Measurements from ENCODE around the gene RFXANK. TPM values are rescaled to one million over a fixed set of nuclear protein-coding genes. Genes with fewer than 3 reads are reported as not detected.

Gene RFXANK
- total RNA-seq, 4 donors from 2014 or later, result 24.4 to 60.2 (median 53.8) TPM

- intact Hi-C loops (cut with DNase I; ENCODE audit: low total_unique reads), result no loop called here
- TF ChIP-seq CTCF (IDR thresholded peaks at IDR 0.05) (no peak), POLR2A (IDR thresholded peaks at IDR 0.05) (no peak)
These were observed 37.1 kb upstream of the RFXANK start for GRCh38 chr19:19154768-19155494.

GRCh38 chr19:19155495-19156219 is 36.4 kb upstream of the RFXANK start:
- no peak for TF ChIP-seq CTCF (IDR thresholded peaks at IDR 0.05)
- no peak for TF ChIP-seq POLR2A (IDR thresholded peaks at IDR 0.05)
- intact Hi-C loops (cut with DNase I; ENCODE audit: low total_unique reads), result no loop called here

More at GRCh38 chr19:19154768-19155494, 37.1 kb upstream of the RFXANK start:
- Histone ChIP-seq H3K9me3 (no peaks in the 10 kb centered on the region), H3K27me3 (no peaks in the 10 kb centered on the region), H3K4me3 (no peak overlapping the region), H3K36me3 (no peaks in the 10 kb centered on the region), H3K4me1 (no peaks in the 10 kb centered on the region), H3K27ac (no peak overlapping the region)
- no peak for DNase-seq

GRCh38 chr19:19157808-19158207 is 34.2 kb upstream of the RFXANK start:
- TF ChIP-seq POLR2A (IDR thresholded peaks at IDR 0.05) (no peak), CTCF (IDR thresholded peaks at IDR 0.05) (no peak)
- DNase-seq, result no peak
- H3K27me3 ChIP-seq, result no peaks in the 10 kb centered on the region
- intact Hi-C loops (cut with DNase I; ENCODE audit: low total_unique reads), result no loop called here
- H3K4me3 ChIP-seq, result no peak overlapping the region
- H3K4me1 ChIP-seq, result no peaks in the 10 kb centered on the region
- H3K36me3 ChIP-seq, result no peaks in the 10 kb centered on the region
- no peak overlapping the region for H3K27ac ChIP-seq
- no peaks in the 10 kb centered on the region for H3K9me3 ChIP-seq

More at GRCh38 chr19:19155495-19156219, 36.4 kb upstream of the RFXANK start:
- DNase-seq, result no peak
- no peak overlapping the region for H3K4me3 ChIP-seq
- H3K4me1 ChIP-seq, result no peaks in the 10 kb centered on the region
- no peak overlapping the region for H3K27ac ChIP-seq
- H3K9me3 ChIP-seq, result no peaks in the 10 kb centered on the region
- no peaks in the 10 kb centered on the region for H3K36me3 ChIP-seq
- no peaks in the 10 kb centered on the region for H3K27me3 ChIP-seq

GRCh38 chr19:19159534-19159933 is 32.5 kb upstream of the RFXANK start:
- Histone ChIP-seq H3K27me3 (no peaks in the 10 kb centered on the region), H3K27ac (no peak overlapping the region), H3K4me1 (no peaks in the 10 kb centered on the region), H3K9me3 (no peaks in the 10 kb centered on the region), H3K36me3 (no peaks in the 10 kb centered on the region), H3K4me3 (no peak overlapping the region)
- no peak for DNase-seq
- intact Hi-C loops (cut with DNase I; ENCODE audit: low total_unique reads), result no loop called here
- no peak for TF ChIP-seq CTCF (IDR thresholded peaks at IDR 0.05)

- Histone ChIP-seq H3K27ac (no peak overlapping the region), H3K36me3 (no peaks in the 10 kb centered on the region), H3K4me1 (no peaks in the 10 kb centered on the region), H3K9me3 (no peaks in the 10 kb centered on the region), H3K27me3 (no peaks in the 10 kb centered on the region), H3K4me3 (no peak overlapping the region)
- no peak for DNase-seq
- TF ChIP-seq POLR2A (IDR thresholded peaks at IDR 0.05) (no peak), CTCF (IDR thresholded peaks at IDR 0.05) (no peak)
- intact Hi-C loops (cut with DNase I; ENCODE audit: low total_unique reads), result no loop called here
These were observed 31.5 kb upstream of the RFXANK start for GRCh38 chr19:19160461-19161035.
